HUES6 (cell line): ENCODE data around the gene NOX3.

Source experiments
- H3K27ac ChIP-seq: 2 replicates; pipeline ENCODE4 v1.7.0; 2013; ENCODE audit warnings: low read depth, mild to moderate bottlenecking, low read length, inconsistent platforms
- H3K27me3 ChIP-seq: 2 replicates; pipeline ENCODE4 v1.6.1; 2013; ENCODE audit warnings: low read length; ENCODE audit not compliant: control insufficient read depth, insufficient read depth
- H3K36me3 ChIP-seq: 2 replicates; pipeline ENCODE4 v1.6.1; 2013; ENCODE audit warnings: low read length; ENCODE audit not compliant: control insufficient read depth, insufficient read depth
- H3K4me1 ChIP-seq: 2 replicates; pipeline ENCODE4 v1.6.1; 2013; ENCODE audit warnings: low read length; ENCODE audit not compliant: control insufficient read depth, insufficient read depth
- H3K4me3 ChIP-seq: 2 replicates; pipeline ENCODE4 v1.5.1; 2013; ENCODE audit warnings: low read depth, low read length
- H3K9ac ChIP-seq: one replicate; pipeline ENCODE4 v1.6.1; 2013; ENCODE audit warnings: mild to moderate bottlenecking, low read length
- H3K9me3 ChIP-seq: 2 replicates; pipeline ENCODE4 v1.6.1; 2013; ENCODE audit warnings: low read depth, low read length; ENCODE audit not compliant: control insufficient read depth, insufficient read depth

The NOX3 gene, protein sequence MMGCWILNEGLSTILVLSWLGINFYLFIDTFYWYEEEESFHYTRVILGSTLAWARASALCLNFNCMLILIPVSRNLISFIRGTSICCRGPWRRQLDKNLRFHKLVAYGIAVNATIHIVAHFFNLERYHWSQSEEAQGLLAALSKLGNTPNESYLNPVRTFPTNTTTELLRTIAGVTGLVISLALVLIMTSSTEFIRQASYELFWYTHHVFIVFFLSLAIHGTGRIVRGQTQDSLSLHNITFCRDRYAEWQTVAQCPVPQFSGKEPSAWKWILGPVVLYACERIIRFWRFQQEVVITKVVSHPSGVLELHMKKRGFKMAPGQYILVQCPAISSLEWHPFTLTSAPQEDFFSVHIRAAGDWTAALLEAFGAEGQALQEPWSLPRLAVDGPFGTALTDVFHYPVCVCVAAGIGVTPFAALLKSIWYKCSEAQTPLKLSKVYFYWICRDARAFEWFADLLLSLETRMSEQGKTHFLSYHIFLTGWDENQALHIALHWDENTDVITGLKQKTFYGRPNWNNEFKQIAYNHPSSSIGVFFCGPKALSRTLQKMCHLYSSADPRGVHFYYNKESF

DNA sequence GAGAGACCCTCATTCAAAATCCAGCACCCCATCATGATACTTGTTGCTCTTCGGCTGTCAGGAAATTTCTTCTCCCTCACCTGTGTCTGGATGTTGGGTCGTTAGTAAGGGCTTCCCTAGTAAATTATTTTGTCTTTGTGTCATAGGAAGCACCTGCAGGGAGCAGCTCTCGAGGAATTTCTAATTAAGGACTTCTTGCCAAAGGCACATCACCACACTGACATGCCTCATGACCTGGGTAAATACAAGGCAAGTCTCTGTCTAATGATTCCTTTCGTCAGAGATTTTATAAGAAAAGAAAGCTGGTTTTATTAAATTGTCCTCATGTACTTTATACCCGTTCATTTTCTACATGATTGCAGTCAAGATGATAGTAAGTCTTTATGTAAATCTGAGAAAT, at the start of gene NOX3:
TSS of gene NOX3 (minus strand) at position 74 of the 400 bp plus-strand sequence. CDS start at position 35, 39 bp downstream.
- Histone ChIP-seq H3K27ac (no peak within 1 kb of the TSS), H3K9ac (no peak within 1 kb of the TSS), H3K27me3 (no peaks in the 10 kb centered on the region), H3K4me1 (peaks cover 10% of the 10 kb centered on the region; the same call in 1 of the 2 replicates), H3K4me3 (no peak within 1 kb of the TSS), H3K36me3 (no peaks in the 10 kb centered on the region), H3K9me3 (no peaks in the 10 kb centered on the region)

- Histone ChIP-seq H3K9me3 (no peaks in the 10 kb centered on the region; the same call in 1 of the 2 replicates), H3K9ac (no peak overlapping the region), H3K27me3 (no peaks in the 10 kb centered on the region)
Measured at GRCh38 chr6:155504848-155505607, 49.4 kb upstream of the NOX3 start.

DNA sequence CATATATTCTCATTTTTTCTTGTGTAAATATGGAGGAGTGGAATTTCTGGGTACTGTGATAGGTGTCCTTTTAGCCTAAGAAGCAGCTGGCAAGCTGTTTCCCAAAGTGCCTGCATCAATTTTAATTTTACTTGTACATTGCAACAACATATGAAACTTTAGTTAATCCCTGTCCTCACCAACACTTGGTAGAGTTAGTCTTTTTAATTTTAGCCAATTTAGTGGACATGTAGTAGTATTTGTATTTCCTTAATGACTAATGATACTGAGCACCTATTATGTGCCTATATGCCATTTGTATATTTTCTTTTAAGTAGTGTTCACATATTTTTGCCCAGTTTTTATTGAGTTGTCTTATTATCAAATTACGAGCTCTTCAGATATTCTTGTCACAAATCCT, 46.8 kb upstream of the NOX3 start:
- no peak overlapping the region for H3K4me3 ChIP-seq
- H3K27ac ChIP-seq, result no peak overlapping the region
- no peak overlapping the region for H3K9ac ChIP-seq

More at GRCh38 chr6:155504848-155505607, 49.4 kb upstream of the NOX3 start:
- Histone ChIP-seq H3K4me3 (no peak overlapping the region), H3K36me3 (no peaks in the 10 kb centered on the region), H3K4me1 (no peaks in the 10 kb centered on the region), H3K27ac (no peak overlapping the region)

GRCh38 chr6:155499574-155499973, 43.9 kb upstream of the NOX3 start:
- 0 out of 2 replicates have a peak, but pooled peaks cover 3% of the 10 kb centered on the region for H3K4me1 ChIP-seq
- H3K36me3 ChIP-seq, result no peaks in the 10 kb centered on the region
- no peaks in the 10 kb centered on the region; the same call in 1 of the 2 replicates for H3K9me3 ChIP-seq
- no peak overlapping the region for H3K4me3 ChIP-seq
- H3K9ac ChIP-seq, result no peak overlapping the region
- no peaks in the 10 kb centered on the region for H3K27me3 ChIP-seq
- H3K27ac ChIP-seq, result no peak overlapping the region

More for the DNA sequence above, 46.8 kb upstream of the NOX3 start:
- no peaks in the 10 kb centered on the region for H3K27me3 ChIP-seq
- no peaks in the 10 kb centered on the region for H3K36me3 ChIP-seq
- H3K4me1 ChIP-seq, result no peaks in the 10 kb centered on the region
- no peaks in the 10 kb centered on the region; the same call in 1 of the 2 replicates for H3K9me3 ChIP-seq

DNA sequence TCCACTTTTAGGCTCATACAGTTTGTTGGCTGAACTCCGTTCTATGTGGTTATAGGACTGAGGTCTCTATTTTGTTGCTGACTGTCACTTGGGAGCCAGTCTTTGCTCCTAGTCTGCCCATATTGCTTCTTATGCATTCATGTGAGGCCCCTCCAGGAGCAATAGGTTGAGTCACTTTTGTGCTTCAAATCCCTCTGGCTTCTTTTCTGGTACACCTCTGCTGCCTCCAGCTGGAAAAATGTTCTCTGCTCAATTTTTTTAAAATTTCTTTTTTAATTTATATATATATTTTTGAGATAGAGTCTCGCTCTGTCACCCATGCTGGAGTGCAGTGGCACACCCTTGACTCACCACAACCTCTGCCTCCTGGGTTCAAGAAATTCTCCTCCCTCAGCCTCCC, 42.7 kb upstream of the NOX3 start:
- Histone ChIP-seq H3K36me3 (no peaks in the 10 kb centered on the region), H3K9me3 (no peaks in the 10 kb centered on the region; the same call in 1 of the 2 replicates), H3K27ac (no peak overlapping the region), H3K4me1 (peaks cover 14% of the 10 kb centered on the region), H3K4me3 (no peak overlapping the region), H3K9ac (no peak overlapping the region), H3K27me3 (no peaks in the 10 kb centered on the region)

- Histone ChIP-seq H3K4me3 (no peak overlapping the region), H3K27me3 (no peaks in the 10 kb centered on the region), H3K9ac (no peak overlapping the region), H3K9me3 (peaks cover 9% of the 10 kb centered on the region), H3K27ac (no peak overlapping the region), H3K36me3 (no peaks in the 10 kb centered on the region), H3K4me1 (peaks cover 15% of the 10 kb centered on the region)
Measured at GRCh38 chr6:155497273-155497672, 41.6 kb upstream of the NOX3 start.

DNA sequence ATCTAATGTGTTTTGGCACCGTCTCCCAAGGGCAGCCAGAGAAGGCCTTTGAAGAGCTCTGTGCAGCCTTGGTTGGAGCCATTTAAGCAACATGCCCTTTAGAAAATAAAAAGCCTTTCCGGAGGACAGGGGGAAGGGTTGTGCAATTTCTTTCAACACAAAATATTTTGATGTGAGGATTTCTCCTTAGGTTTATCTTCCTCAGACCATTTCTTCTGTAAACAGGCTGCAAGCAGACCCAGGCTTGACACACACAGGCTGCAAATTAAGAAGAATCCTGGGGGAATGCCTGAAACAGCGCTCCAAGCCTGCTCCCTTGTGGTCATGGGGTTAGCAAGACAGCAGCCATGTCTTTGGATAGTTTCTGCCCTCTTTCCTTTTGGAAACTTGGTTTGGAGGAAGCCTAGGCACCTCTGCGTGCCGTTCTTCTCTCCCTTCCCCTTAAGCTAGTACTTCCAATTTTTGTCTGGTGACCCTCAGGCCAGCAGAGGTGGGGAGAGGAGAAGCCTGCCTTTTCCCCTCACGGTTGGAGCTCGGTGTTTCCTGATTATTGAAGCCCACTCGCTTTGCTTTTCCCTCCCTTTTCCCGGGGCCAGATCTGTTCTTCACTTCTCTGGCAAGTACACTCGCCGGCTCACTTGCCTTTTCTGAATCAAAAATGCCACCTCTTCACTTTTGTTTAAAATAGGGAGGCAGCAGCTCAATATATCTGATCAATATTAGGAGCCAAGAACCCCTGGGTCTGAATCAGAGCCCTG, 39.6 kb upstream of the NOX3 start:
- Histone ChIP-seq H3K9ac (no peak overlapping the region), H3K4me1 (peaks cover 15% of the 10 kb centered on the region), H3K9me3 (peaks cover 11% of the 10 kb centered on the region), H3K27me3 (no peaks in the 10 kb centered on the region), H3K4me3 (no peak overlapping the region), H3K27ac (no peak overlapping the region), H3K36me3 (no peaks in the 10 kb centered on the region)

GRCh38 chr6:155493694-155494143, 38.1 kb upstream of the NOX3 start:
- H3K27ac ChIP-seq, result no peak overlapping the region
- H3K9ac ChIP-seq, result no peak overlapping the region
- no peak overlapping the region for H3K4me3 ChIP-seq
- no peaks in the 10 kb centered on the region for H3K36me3 ChIP-seq
- H3K27me3 ChIP-seq, result no peaks in the 10 kb centered on the region
- peaks cover 11% of the 10 kb centered on the region for H3K9me3 ChIP-seq
- peaks cover 15% of the 10 kb centered on the region for H3K4me1 ChIP-seq

DNA sequence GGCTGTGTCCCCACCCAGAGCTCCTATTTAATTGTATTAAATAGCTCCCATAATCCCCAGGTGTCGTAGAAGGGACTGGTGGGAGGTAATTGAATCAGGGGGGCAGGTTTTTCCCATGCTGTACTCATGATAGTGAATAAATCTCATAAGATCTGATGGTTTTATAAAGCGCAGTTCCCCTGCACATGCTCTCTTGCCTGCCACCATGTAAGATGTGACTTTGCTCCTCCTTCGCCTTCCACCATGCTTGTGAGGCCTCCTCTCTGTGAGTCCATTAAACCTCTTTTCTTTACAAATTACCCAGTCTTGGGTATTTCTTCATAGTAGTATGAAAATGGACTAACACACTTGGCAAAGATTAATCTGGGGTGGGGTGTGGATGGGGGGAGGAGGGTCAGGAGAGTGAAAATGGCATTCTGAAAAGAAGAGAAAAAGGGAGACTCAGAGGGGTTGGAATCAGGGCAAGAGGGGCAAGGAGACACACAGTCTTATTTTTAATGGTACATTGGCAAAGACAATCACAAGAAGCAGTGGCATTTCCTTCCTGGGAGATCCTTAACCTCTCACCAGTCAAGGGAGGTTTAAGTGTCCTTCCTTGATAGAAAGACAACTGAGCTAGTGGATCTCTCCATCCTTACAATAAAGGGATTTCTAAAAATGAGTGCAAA, 37.5 kb upstream of the NOX3 start:
- Histone ChIP-seq H3K27me3 (no peaks in the 10 kb centered on the region), H3K4me1 (peaks cover 15% of the 10 kb centered on the region), H3K27ac (no peak overlapping the region), H3K4me3 (no peak overlapping the region), H3K9ac (no peak overlapping the region), H3K36me3 (no peaks in the 10 kb centered on the region), H3K9me3 (peaks cover 11% of the 10 kb centered on the region)

DNA sequence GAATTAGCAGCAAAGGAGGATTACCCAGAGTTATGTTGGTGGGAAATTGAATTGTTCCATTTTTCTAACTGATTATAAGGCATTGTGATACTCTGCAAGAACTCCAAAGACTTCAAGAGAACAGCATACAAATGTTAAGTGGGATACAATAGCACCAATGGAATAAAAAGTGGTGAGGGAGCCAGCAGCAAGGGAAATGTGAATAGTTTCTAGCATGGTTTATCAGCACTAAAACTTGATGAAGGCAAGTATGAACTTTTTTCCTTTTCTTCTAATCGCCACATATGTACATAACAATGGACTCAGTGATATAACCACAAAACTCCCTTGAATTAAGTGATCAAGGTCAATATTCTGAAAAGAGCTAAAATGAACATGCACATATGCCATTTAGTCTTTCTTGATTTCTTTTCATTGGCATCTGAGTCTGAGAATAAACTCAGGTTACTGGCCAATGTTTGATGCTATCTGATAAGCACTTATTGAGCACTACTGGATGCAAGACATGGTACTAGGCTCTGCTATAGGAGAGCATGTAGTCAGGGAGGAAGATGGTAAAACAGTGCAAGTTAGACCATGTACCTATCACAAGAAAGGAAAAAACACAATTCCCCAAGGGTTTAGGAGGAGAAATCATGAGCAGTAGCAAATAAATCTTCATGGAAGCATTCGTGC, 36.6 kb upstream of the NOX3 start:
- H3K9ac ChIP-seq, result no peak overlapping the region
- peaks cover 15% of the 10 kb centered on the region for H3K4me1 ChIP-seq
- no peak overlapping the region for H3K27ac ChIP-seq

More for the DNA sequence above, 36.6 kb upstream of the NOX3 start:
- peaks cover 11% of the 10 kb centered on the region for H3K9me3 ChIP-seq
- H3K4me3 ChIP-seq, result no peak overlapping the region
- H3K36me3 ChIP-seq, result no peaks in the 10 kb centered on the region
- H3K27me3 ChIP-seq, result no peaks in the 10 kb centered on the region
